Femur (tissue), 1 donor: ENCODE results near the gene U2AF1L4.
A peak's percentile ranks its signal among the peaks of the same experiment; 100 is the strongest.

Source experiments
- DNase-seq: peaks from one replicate; pipeline ENCODE4 v3.0.0-alpha.2; 2017

U2AF1L4 gene

GRCh38 chr19:35756377-35757230, 11.4 kb upstream of the U2AF1L4 start, which contains the start of gene HSPB6:
TSS of gene HSPB6 (minus strand) at chr19:35757029. CDS start at chr19:35757008, 21 bp downstream.
- DNase-seq = peak; percentile 86

- peak; percentile 91 for DNase-seq
These were observed 10.5 kb upstream of the U2AF1L4 start for GRCh38 chr19:35755550-35756376.

- no peak for DNase-seq
These were observed 9.9 kb upstream of the U2AF1L4 start for GRCh38 chr19:35755131-35755549.

- DNase-seq = peak; percentile 28
These were observed 9.3 kb upstream of the U2AF1L4 start for GRCh38 chr19:35754370-35755130.

- DNase-seq = no peak
These were observed 8.6 kb upstream of the U2AF1L4 start for GRCh38 chr19:35753634-35754369.

- DNase-seq = no peak
These were observed 7.6 kb upstream of the U2AF1L4 start for GRCh38 chr19:35752746-35753350.

- no peak for DNase-seq
These were observed 6.9 kb upstream of the U2AF1L4 start for GRCh38 chr19:35751839-35752745.

GRCh38 chr19:35750167-35750566, 4.9 kb upstream of the U2AF1L4 start:
- DNase-seq = no peak

- peak; percentile 100 for DNase-seq
These were observed 3.1 kb upstream of the U2AF1L4 start, which contains the start of gene LIN37 for GRCh38 chr19:35748106-35749020. TSS of gene LIN37 (plus strand) at chr19:35748576. CDS start at chr19:35748725, 149 bp downstream.

GRCh38 chr19:35746531-35746930, 1.3 kb upstream of the U2AF1L4 start:
- DNase-seq = no peak

GRCh38 chr19:35746087-35746462, 857 bp upstream of the U2AF1L4 start:
- no peak for DNase-seq

GRCh38 chr19:35744430-35745327, 539 bp downstream of the U2AF1L4 start:
- DNase-seq = peak; percentile 98

GRCh38 chr19:35743640-35744429, 1.4 kb downstream of the U2AF1L4 start:
- DNase-seq = no peak

GRCh38 chr19:35742121-35742724, 3.0 kb downstream of the U2AF1L4 start, which contains the start of gene IGFLR1:
TSS of gene IGFLR1 (minus strand) at chr19:35742452. CDS start at chr19:35741180, 1,272 bp downstream.
- DNase-seq = no peak

- DNase-seq = no peak
These were observed 4.1 kb downstream of the U2AF1L4 start for GRCh38 chr19:35741203-35741515.

GRCh38 chr19:35740423-35741202, 4.6 kb downstream of the U2AF1L4 start:
- DNase-seq = peak; percentile 99
